K562 (cell line): ENCODE measurements around the gene KIF5C.

ENCODE experiments used
- CTCF ChIP-seq, 3 experiments: IDR thresholded peaks in 2 of 3; conservative IDR thresholded peaks in 1 of 3; 2 replicates each; pipeline ENCODE4 v1.5.1; 2011 to 2012; ENCODE audit warnings: low read length in 3 of 3, mild to moderate bottlenecking in 3 of 3, control low read depth in 2 of 3, improper control_type of control experiment in 1 of 3, inconsistent platforms in 1 of 3, low read depth in 1 of 3, mixed read lengths in 1 of 3, moderate library complexity in 1 of 3; ENCODE audit not compliant: insufficient read depth in 2 of 3
- GABPB1 ChIP-seq: sonication (generic); formaldehyde crosslinking; IDR thresholded peaks from 2 replicates; pipeline ENCODE4 v1.8.0; 2022; ENCODE audit warnings: mild to moderate bottlenecking, missing genetic modification reagents

GRCh38 chr2:148990968-148991367, 115.9 kb downstream of the KIF5C start:
- TF ChIP-seq CTCF (IDR thresholded peaks at IDR 0.05 in 2 of 3, conservative IDR thresholded peaks at IDR 0.05 in 1 of 3; ENCODE audit: insufficient read depth in 2 of 3, low read depth in 1 of 3, low read length in 3 of 3) (no peak), GABPB1 (CRISPR knock-in tag) (no peak)
